Fibroblast of peridontal ligament (primary cell): ENCODE data around the gene OXSR1.
A peak's percentile ranks its signal among the peaks of the same experiment; 100 is the strongest.
"Not testable (repeated sequence)": the region's sequence is repeated elsewhere in the genome, so short reads cannot be mapped to it uniquely, and the experiment has no call there.

Experiments
- DNase-seq: peaks from one replicate; pipeline ENCODE4 v3.0.0-alpha.2; 2010; ENCODE audit errors: extremely low read depth

OXSR1 gene

DNA sequence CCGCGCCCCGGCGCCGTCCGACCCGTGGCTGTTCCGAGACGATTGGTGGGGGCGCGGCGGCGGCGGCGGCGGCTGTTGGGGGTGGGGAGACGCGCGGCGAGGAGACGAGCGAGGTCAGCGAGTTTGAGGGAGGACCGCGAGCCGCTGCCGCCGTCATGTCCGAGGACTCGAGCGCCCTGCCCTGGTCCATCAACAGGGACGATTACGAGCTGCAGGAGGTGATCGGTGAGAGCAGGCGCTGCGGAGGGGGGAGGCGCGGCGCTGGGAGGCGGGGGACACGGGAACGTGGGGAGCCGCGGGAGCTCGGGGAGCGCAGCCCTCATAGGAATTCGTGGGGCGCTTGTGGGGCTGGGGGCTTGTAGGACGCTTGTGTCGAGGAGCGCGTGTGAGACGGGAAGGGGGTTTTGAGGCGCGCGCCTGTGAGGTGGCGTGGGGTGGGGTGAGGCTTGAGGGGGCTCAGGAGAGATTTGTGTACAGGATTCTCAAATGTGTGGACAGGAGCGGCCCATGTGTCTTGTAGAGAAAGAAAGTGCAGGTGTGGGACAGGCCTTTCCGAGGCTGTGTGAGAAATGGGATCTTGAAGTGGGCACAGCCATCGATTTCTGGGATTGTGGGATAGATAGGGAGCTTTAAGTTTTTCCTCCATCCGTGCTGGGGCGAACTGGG, 518 bp downstream of the OXSR1 start:
- peak; percentile 34 for DNase-seq

DNA sequence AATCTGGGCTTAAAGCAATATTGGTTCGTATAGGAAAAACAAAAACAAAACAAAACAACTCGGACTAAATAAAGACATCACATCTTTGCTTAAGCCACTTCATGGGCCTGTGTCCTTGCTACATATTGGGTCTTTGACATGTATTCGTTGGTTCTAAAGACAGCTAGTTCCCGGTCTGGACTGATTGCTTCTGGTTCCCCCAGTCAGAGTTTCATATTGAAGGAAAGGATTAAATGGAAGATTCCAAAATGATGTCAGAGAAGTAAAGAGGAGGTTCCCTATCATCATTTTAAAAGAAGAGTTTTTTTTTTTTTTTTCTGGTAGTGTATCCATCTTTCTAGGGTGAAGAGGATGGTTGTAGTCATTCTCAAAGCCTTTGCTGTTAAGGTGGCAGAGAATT, 2.3 kb downstream of the OXSR1 start:
- no peak for DNase-seq

DNA sequence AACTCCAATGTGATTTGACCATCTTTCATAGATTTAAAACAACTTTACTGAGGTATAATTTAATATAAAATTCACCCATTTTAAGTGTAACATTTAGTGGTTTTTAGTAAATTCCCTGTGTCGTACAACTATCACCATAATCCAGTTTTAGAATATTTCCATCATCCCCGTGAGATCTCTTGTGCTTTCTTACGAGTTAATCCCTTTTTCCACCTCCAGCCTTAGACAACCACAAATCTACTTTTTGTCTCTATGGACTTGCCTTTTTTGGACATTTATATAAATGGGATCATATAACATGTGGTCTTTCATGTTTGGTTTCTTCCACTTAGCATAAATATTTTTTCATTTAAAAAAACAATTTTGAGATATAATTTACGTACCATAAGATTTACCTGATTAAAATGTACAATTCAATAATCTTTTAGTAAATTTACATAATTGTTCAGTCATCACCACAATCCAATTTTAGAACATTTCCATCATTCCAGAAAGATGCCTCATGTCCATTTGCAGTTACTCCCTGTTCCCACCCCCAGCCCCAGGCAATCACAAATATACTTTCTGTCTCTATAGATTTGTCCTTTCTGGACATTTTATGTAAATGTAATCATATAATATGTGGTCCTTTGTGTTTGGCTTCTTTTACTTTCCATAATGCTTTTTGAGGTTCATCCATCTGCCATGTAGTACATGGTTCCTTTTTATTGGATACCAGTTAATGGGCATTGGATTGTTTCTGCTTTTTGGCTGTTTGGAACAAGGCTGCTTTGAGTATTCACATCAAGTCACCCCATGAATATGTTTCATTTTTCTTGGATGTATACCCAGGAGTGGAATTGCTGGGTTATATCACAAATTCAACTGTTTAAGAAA, 3.1 kb downstream of the OXSR1 start:
- DNase-seq = peak; percentile 77

DNA sequence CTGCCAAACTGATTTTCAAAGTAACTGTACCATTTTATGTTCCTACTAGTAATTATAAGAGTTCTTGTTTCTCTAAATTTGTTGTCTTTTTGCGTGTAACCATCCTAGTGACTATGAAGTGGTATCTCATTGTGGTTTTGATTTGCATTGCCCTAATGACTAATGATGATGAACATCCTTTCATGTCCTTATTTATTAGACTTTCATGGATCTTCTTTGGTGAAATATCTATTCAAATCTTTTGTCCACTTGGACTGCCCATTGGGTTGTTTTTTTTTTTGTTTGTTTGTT, 3.6 kb downstream of the OXSR1 start:
- no peak for DNase-seq

DNA sequence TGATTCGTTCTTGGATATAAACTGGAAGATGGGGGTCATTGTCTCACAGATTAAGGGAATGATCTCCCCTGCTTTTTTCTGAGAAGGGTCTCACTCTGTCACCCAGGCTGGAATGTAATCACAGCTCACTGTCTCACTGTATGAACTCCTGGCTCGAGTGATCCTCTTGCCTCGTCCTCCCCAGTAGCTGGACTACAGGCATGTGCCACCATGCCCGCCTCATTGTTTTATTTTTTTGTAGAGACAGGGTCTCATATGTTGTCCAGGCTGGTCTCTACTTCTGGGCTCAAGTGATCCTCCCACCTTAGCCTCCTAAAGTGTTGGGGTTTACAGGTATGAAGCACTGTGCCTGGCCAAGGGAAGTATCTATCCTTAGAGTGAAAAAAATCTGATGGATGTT, 5.4 kb downstream of the OXSR1 start:
- no peak for DNase-seq

DNA sequence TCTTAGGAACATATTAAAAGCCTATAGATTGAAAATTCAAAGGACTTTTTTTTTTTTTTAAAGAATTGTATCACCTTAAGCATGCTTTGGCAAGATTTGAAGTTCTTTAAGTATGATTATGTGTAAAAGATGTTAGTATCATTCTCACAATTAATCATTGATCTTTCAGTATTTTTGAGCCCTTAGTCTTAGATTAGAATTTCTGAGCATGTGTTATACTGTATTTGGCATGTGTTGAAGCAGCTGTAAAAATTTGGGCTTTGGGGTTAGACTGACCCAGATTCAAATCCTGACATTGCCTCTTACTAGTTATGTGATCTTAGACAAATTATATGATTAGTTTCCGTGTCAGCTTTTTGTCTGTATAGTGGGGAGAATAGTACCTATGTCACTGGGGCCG, 6.3 kb downstream of the OXSR1 start:
- DNase-seq = no peak

DNA sequence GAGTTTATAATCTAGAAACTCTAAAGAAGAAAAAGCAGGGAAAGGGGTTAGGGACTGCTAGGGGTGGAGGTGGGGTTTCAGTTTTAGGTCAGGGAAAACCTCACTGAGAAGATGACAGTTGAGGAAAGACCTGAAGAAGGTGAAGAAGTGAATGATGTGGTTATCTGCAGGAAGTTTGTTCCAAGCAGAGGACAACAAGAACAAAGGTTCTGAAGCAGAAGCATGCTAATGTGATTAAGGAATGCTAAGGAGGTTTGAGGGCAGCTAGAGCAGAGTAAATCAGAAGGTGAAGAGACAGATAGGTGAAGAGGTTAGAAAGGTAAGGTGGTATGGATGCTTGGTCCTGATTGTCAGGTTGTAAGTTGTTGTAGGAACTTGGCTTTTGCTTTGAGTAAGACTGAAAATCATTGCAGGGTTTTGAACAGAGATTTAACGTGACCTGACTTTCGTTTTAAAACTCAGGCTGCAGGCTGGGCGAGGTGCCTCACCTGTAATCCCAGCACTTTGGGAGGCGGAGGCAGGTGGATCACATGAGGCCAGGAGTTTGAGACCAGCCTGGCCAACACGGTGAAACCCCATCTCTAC, 8.6 kb downstream of the OXSR1 start:
- DNase-seq = no peak

DNA sequence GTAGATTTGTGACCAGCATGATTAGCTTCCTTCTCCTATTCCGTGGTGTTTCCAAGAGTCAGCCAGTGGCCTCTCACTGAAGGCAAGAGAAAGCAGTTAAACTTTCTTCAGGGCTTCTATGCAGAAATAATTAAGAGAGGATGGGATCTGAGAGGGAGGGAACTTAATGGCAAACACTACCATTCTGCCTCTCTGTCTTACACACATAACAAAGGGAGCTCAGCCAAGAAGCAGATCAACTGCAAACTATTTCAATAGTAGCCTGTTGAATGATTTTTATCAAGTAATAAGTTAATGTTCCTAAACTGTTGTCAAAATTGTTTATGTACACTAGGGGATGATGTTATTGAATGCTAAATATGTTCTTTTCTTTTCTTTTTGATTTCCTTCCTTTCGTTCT, 11.8 kb downstream of the OXSR1 start:
- peak; percentile 32 for DNase-seq

DNA sequence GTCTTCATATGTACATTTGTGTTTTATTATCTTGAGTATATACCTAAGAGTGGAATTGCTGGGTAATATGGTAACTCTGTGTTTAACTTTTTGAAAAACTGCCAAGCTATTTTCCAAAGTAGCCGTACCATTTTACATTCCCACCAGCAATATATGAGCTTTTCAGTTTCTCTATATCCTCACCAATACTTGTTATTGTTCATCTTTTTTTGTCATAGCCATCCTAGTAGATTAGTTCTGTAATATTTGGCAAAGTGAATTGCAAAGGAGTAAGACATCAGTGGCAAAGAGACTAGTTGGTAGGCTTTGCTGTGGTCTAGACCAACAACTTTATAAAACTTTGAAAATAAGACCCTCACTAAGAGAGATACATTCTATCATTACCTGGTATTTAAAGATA, 21.4 kb downstream of the OXSR1 start:
- DNase-seq = no peak

DNA sequence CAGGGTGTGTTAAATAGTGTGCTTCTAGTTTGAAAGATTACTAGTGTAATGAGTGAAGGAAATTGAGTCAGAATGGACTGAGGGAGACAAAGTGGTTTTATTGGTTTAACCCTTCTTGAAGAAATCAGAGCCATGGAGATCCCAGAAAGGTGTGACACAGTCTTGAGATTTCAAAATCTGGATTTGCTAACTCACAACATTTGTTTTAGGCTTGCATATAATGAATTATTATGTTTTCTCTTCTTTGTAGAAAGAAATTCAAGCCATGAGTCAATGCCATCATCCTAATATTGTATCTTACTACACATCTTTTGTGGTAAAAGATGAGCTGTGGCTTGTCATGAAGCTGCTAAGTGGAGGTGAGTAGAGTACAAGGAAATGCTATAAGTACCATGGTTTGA, 25.1 kb downstream of the OXSR1 start:
- no peak for DNase-seq

DNA sequence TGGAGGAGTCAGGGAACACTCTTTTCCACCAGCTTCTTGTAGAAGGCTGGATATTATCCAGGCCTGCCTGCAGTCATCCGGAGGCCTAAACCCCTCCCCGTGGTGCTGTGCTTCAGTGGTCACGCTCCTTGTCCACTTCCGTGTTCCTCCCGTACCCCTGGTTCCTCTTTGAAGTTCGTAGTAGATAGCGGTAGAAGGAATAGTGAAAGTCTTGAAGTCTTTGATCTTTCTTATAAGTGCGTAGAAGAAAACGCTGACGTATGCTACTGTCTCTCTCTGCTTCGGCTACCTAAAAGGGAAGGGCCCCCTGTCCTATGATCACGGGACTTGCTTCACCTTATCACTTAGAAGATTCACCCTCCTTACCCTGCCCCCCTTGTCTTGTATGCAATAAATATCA, 37.6 kb downstream of the OXSR1 start:
- not testable (repeated sequence) for DNase-seq

DNA sequence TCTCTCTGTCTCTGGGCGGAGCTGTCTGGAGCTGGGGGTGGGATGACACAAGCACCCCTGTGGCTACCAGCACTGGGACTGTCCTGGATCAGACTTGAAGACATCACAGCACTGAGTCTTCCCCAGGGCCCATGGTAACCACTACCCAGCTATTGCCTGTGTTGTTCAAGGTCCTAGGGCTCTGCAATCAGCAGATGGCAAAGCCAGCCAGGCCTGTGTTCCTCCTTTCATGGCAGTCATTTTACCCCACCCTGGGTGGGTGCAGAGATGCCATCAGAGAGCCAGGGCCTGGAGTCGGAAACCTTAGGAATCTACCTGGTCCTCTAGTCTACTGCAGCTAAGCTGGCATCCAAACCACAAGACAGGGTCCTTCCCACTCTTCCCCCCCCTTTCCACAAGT, 38.4 kb downstream of the OXSR1 start:
- DNase-seq = no peak

DNA sequence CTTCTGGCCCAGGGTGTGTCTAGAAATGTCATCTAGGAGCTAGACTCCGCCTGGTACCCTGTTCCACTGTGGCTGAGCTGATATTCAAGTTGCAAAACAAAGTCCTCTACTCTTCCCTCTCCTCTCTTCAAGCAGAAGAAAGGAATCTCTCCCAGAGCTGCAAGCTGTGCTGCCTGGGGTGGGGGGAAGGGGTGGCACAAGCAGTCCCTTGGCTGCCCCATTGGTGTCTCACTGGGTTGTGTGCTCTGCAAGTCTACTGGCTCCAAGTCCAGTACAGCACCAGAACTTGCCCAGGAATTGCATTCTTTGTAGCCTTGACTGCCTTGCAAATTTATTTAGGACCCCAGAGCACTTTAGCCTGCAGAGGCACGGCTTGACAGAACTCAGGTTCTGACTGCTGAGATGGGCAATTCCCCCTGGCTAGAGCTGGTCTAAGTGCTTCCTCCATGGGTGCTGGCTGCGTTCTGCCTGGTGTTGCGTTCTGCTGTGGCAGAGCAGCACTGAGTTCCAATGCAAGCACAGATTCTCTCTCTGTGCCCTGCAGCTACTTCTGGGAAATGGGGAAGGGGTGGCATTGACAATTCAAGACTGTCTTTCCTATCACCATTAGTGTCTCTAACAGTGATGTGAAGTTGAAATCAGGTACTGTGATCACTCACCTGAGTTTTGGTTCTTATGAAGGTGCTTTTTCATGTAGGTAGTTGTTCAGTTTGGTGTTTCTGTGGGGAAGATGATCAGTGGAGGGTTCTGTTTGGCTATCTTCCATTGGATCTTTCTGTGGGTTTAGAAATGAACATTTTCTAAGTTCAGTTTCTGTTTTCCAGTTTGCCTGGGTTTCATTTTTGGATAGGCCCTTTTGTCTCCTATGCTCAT, 39.5 kb downstream of the OXSR1 start:
- DNase-seq = no peak

DNA sequence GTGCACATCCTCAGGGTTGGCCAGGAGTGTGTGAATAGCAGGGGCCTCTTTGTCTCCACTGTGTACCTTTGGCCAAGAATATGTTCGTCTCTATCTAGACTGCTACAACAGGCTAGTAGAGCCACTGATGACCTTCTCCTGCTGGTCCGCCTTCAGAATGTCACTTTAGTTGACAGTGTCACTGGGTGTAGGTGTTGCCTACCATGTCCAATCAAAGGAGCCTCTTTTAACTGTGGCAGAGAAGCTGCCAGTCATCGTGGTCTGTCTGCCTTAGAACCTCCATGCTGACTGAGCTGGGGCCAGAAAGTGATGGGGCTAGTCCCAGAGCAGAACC, 40.1 kb downstream of the OXSR1 start:
- no peak for DNase-seq

DNA sequence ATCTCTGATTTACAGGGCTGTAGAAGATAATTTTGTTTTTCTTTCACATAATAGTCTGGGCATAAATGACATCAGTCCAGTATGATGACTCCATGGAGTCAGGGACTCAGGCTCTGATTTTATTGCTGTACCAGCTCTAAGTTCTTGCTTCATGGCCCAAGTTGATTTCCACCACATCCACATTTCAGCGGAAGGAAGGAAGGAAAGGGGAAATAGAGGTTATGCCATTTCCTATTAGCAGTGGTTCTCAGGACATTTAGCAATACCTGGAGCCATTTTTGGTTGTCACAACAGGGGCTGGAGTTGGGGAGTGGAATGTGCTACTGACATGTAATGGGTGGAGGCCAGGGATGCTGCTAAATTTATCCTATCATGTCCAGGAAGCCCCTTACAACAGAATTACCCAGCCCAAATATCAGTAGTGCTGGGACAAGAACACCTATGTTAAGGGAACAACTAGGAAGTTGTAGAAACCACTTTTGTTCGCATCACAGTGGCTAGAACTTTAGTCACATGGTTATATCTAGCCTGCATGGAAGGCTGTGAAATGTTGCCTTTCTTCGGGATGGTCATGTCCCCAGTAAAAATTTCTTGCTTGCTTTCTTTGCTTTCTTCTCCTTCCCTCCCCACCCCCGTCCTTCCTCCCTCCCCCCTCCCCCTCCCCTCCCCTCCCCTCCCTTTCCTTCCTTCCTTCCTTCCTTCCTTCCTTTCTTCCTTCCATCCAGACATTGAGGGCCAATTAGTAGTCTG, 42.1 kb downstream of the OXSR1 start:
- no peak for DNase-seq

DNA sequence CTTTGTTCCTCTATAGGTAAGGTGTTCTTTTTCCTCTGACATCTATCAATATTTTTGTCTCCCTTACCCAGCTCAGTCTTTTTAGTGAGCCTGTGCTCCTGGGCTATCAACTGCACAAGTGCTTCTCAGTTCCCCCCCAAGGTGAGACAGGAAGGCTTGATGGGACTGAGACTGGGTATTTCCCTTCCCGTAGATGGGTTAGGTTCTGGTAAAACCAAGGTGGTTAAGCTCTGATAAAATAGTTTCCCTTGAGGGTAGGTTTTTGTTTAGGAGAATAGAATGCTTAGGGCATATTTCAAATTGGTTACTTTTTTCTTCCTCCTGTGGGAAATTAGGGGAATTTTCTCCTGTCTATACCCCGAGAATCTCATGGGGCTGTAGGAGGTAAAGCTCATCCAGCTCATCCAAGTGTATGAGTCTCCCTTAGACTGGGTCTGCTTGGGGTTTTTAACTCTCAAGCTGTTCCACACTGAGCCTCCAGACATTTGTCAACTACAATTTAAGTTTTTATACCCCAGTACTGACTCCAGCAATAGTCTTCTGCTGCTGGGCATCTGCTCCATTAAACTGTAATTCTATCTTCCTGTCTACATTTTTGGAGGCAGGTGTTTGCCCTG, 44.9 kb downstream of the OXSR1 start:
- DNase-seq = no peak

DNA sequence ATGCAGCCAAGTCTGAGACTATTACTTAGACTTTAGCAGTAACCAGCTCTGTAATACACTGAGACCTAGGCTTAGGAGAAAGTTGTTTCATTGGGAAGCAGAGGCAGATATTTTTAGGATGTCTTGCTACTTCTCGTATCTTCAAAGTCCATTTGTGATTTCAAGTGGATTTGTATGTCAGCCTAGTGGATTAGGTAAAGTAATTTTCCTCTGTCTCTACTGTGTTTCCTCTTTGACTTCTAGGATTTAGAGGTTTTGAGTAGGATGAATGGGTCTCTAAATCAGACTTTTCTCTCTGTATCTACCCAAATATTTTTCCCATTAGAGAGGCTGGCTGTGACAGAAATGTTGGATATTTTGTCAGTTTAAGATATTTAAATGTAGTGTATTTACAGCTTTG, 46.8 kb downstream of the OXSR1 start:
- DNase-seq = no peak

DNA sequence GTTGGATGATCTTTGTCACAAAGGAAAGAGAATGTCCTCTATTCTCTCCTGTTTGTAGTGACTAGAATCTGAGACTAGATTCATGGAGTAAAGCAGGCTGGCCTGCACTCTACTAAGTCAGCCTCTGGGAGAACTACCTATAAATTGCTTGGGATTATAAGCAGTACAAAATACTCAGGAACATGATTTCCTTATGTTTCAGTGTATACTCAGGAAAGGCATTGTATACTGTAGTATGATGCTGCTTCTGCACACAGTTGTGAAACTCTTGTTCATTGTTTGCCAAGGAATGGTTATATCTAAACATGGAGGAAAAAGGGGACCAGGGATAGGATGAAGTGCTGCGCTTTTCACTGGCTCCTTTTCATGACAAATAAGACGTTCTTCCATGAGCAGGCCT, 49.2 kb downstream of the OXSR1 start:
- no peak for DNase-seq

DNA sequence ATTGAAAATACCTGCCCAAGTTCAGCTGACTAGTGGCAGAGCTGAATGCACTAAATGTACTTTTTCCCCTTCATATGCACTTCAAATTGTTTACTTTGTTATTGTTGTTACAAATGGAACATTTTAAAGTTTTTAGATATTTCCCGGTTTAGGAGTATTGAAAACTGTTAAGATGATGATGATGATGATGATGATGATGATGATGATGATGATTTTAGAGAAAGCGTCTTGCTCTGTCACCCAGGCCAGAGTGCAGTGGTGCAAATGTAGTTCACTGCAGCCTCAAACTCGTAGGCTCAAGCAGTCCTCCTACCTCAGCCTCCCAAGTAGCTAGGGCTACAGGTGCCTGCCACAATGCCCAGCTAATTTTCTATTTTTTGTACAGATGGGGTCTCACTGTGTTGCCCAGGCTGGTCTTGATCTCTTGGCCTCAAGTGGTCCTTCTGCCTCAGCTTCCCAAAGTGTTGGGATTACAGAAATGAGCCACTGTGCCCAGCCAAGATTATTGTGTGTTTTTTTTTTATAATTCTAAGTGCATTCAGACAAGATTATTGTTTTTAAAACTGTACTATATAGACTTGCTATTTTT, 54.4 kb downstream of the OXSR1 start:
- DNase-seq = no peak

DNA sequence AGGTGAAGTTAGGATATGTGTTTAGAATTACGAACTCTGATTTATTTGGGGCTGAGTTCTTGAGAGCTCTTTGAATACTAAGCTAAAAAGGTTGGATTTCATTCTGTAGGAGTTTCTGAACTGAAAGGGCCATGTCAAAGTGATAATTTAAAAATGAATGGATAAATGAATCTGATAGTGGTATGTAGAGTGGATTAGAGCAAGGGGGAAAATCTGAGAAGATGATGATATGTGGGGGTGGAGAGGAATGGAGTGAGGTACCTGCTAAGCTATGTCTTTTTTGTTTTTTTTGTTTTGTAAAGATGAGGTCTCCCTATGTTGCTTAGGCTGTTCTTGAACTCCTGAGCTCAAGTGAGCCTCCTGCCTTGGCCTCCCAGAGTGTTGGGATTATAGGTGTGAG, 55.7 kb downstream of the OXSR1 start:
- DNase-seq = no peak
